Small intestine (tissue), 7 donors: ENCODE data around the gene GLRX2. TPM values are rescaled to one million over a fixed set of nuclear protein-coding genes. Genes with fewer than 3 reads are reported as not detected.
"Not testable (repeated sequence)": the region's sequence is repeated elsewhere in the genome, so short reads cannot be mapped to it uniquely, and the experiment has no call there.

Source experiments
- DNase-seq, 2 donors: peaks; one replicate each; pipeline versions ENCODE4 v3.0.0 to v3.0.0-alpha.2; 2013
- FAIRE-seq: peaks from 2 replicates; lab custom pipeline; 2012; peaks lifted over from hg19 to GRCh38; lab: Jason Lieb, UNC
- H3K27ac ChIP-seq, 3 donors: one replicate each; pipeline ENCODE4 v1.5.1; 2013; ENCODE audit warnings: low read length in 2 of 3, mild to moderate bottlenecking in 2 of 3, control low read depth in 1 of 3, inconsistent platforms in 1 of 3, low read depth in 1 of 3, moderate library complexity in 1 of 3
- H3K27me3 ChIP-seq, 3 donors: one replicate each; pipeline ENCODE4 v1.6.1; 2013; ENCODE audit warnings: low read length in 3 of 3, inconsistent platforms in 1 of 3; ENCODE audit not compliant: control insufficient read depth in 3 of 3, insufficient read depth in 3 of 3
- H3K36me3 ChIP-seq, 3 donors: one replicate each; pipeline ENCODE4 v1.6.1; 2013; ENCODE audit warnings: low read length in 3 of 3, inconsistent platforms in 1 of 3, low read depth in 1 of 3, mild to moderate bottlenecking in 1 of 3, moderate library complexity in 1 of 3; ENCODE audit not compliant: control insufficient read depth in 3 of 3, insufficient read depth in 2 of 3
- H3K4me1 ChIP-seq, 3 donors: one replicate each; pipeline ENCODE4 v1.6.1; 2013; ENCODE audit warnings: low read length in 2 of 3, inconsistent platforms in 1 of 3, low read depth in 1 of 3, mild to moderate bottlenecking in 1 of 3, moderate library complexity in 1 of 3; ENCODE audit not compliant: control insufficient read depth in 3 of 3, insufficient read depth in 2 of 3
- H3K4me3 ChIP-seq, 3 donors: one replicate each; pipeline ENCODE4 v1.5.1; 2013; ENCODE audit warnings: low read length in 3 of 3, control low read depth in 1 of 3, inconsistent platforms in 1 of 3, low read depth in 1 of 3, mild to moderate bottlenecking in 1 of 3, moderate library complexity in 1 of 3
- H3K9me3 ChIP-seq, 2 donors: one replicate each; pipeline ENCODE4 v1.6.1; 2013; ENCODE audit warnings: low read depth in 1 of 2, low read length in 1 of 2; ENCODE audit not compliant: control insufficient read depth in 2 of 2, insufficient read depth in 1 of 2
- WGBS, 3 donors: extraction: QIAGEN DNeasy Blood & Tissue Kit; methylation state at CpG; one replicate each; pipeline ENCODE4 v1.1.7; 2013; 5-methylcytosine and 5-hydroxymethylcytosine counted together
- polyA plus RNA-seq, 4 donors: library from polyadenylated mRNA; stranded (reverse) in 3 of 4; unstranded in 1 of 4; fragments of 200-250 nt in 3 of 4; fragments of 120-200 nt in 1 of 4; gene quantifications; one replicate each; pipeline versions ENCODE4 v1.2.1 to v1.2.3, GENCODE V29; 2013
- donor health status: healthy with polysubstance abuse.
- donor health status: control.
- donor health status: control.
- donor health status: Bipolar disorder and iron deficiency.
- donor health status: healthy.

Gene GLRX2
- polyA plus RNA-seq, 4 donors = 17.4 to 27.3 (median 21.5) TPM

GRCh38 chr1:193059282-193060114 is 45.7 kb downstream of the GLRX2 start, which contains the start of the genes RO60 and UCHL5:
Gene RO60, plus strand, starts transcription at chr1:193059612. Its CDS starts 9,443 bp downstream, at chr1:193069055.
Gene UCHL5, minus strand, starts transcription at chr1:193059360. Its CDS starts 100 bp downstream, at chr1:193059260.
- no peak for FAIRE-seq
- 0 to 1% (median 1%) methylated on average over 71 to 74 of the region's 74 CpGs for WGBS, 3 donors
- H3K36me3 ChIP-seq = no peaks in the 10 kb centered on the region
- peak; percentile 98 to 99 for DNase-seq
- peak within 1 kb of the TSS; percentile 72 to 86 (median 81) for H3K4me3 ChIP-seq
- no peaks in the 10 kb centered on the region for H3K27me3 ChIP-seq
- no peaks in the 10 kb centered on the region for H3K9me3 ChIP-seq
- peaks cover 0 to 8% (median 0%) of the 10 kb centered on the region in 3 donors for H3K4me1 ChIP-seq
- H3K27ac ChIP-seq = peak within 1 kb of the TSS; percentile 92 to 99 (median 97)

DNA sequence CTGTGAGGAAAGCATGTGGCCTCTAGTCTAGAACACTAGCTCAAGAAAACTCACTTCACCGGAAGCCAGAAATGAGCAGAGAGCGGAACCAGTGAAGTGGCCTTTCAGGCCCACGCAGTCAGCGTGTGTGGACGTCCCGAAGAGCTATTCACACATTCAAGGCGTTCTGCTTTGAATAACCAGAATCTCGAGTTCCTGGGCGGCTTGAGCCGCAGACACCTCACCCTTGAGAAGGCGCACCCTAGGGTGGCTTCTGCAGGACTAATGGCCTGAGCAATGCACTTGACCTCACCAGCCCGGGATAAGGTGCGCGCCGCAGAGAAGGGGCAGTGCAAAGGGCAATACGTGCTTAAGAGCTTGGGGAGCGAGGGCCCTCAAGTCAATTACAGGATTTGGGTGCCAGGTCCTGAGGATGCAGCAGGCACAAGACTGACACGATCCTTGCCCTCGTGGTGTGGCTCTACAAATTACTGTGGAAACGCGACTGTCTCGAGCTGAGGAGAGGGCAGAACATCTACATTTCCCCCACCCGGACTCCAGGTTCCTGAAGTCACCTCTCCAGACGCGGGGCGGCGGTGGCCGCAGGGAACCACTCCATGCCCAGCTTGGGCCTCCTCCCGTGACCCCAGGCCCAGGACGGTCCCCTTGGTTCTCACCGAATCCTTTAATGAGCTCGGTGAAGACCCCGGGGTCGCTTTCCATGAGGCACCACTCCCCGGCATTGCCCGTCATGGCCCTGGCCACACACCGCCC is 46.5 kb downstream of the GLRX2 start:
- H3K27ac ChIP-seq = peak overlapping the region; percentile 92 to 99 (median 97)
- 0 to 1% (median 0%) methylated on average over 37 of the region's 37 CpGs for WGBS, 3 donors
- no peak for FAIRE-seq
- peaks cover 0 to 8% (median 0%) of the 10 kb centered on the region in 3 donors for H3K4me1 ChIP-seq
- DNase-seq = peak; percentile 67 to 73
- H3K9me3 ChIP-seq = no peaks in the 10 kb centered on the region
- peak overlapping the region; percentile 72 to 81 (median 74) for H3K4me3 ChIP-seq
- H3K27me3 ChIP-seq = no peaks in the 10 kb centered on the region
- H3K36me3 ChIP-seq = no peaks in the 10 kb centered on the region

DNA sequence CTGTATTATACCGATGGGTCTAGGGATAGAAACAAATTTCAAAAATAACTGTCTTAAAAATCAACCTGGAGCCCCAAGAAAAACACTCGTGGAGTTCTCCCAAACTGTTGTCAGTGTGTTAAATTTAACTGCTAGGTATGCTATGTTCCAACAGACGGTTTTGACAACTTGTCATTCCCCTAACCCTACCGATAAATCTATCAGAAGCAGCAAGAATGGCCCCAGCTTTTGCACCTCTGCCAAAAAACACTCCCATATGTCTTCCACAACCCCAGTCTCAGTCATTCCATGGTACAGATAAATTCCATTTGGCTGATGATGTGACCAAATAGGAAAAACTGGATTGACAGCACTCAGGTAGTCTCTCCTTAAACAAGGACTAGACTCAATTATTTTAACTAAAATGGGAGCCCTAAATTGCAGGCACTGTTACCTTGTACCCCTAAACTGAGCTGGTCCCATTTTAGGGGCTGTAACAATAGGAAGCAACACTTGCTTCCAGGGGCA is 51.0 kb downstream of the GLRX2 start:
- DNase-seq = no peak
- WGBS, 3 donors = 85 to 92% (median 87%) methylated on average over 4 of the region's 4 CpGs
- Histone ChIP-seq H3K9me3 (no peaks in the 10 kb centered on the region), H3K36me3 (peaks cover 0 to 9% (median 2%) of the 10 kb centered on the region in 3 donors), H3K27ac (no peak overlapping the region), H3K4me1 (peaks cover 0 to 2% (median 0%) of the 10 kb centered on the region in 3 donors), H3K27me3 (no peaks in the 10 kb centered on the region), H3K4me3 (no peak overlapping the region)
- no peak for FAIRE-seq

GRCh38 chr1:193048913-193049312 is 56.3 kb downstream of the GLRX2 start:
- H3K9me3 ChIP-seq, H3K4me1 ChIP-seq, H3K27ac ChIP-seq, H3K4me3 ChIP-seq, DNase-seq, FAIRE-seq, H3K27me3 ChIP-seq: not testable (repeated sequence)
- 89 to 95% (median 94%) methylated on average over 5 of the region's 5 CpGs for WGBS, 3 donors
- H3K36me3 ChIP-seq = peaks cover 2 to 24% (median 2%) of the 10 kb centered on the region in 3 donors

Other genes starting within 250 kb of the GLRX2 start
- gene UCHL5, start 46.1 kb downstream of the GLRX2 start, polyA plus RNA-seq = 10 to 100 TPM; 22.6 to 33.1 (median 24.2) TPM
- 10 to 100 TPM in 1 of 4 donors, 1 to 10 TPM in 3; 4.0 to 26.4 (median 7.2) TPM for gene RO60, start 45.8 kb downstream of the GLRX2 start, polyA plus RNA-seq
- 10 to 100 TPM in 3 of 4 donors, 1 to 10 TPM in 1; 7.6 to 23.2 (median 13.2) TPM for gene CDC73, start 16.6 kb upstream of the GLRX2 start, polyA plus RNA-seq
- gene B3GALT2, start 81.2 kb upstream of the GLRX2 start, polyA plus RNA-seq = 1 to 10 TPM in 2 of 4 donors, under 1 TPM in 2; 0.45 to 8.9 (median 0.84) TPM